Fibroblast of villous mesenchyme (primary cell): Measurements from ENCODE around the gene SLBP. TPM values are rescaled to one million over a fixed set of nuclear protein-coding genes. Genes with fewer than 3 reads are reported as not detected.

ENCODE experiments used
- DNase-seq: peaks from one replicate; pipeline ENCODE4 v3.0.0-alpha.2; 2010; ENCODE audit warnings: low read depth
- H3K4me3 ChIP-seq: 2 replicates; pipeline ENCODE4 v1.5.1; 2011; ENCODE audit warnings: low read depth, mild to moderate bottlenecking, low read length
- CTCF ChIP-seq: IDR thresholded peaks from 2 replicates; pipeline ENCODE4 v1.5.1; 2012; ENCODE audit warnings: low read depth, mild to moderate bottlenecking, low read length; ENCODE audit not compliant: insufficient read depth
- total RNA-seq: library from RNA; depleted of rRNA; stranded (reverse); fragments of >200 nt; gene quantifications from 2 replicates; pipeline ENCODE4 v1.2.3, GENCODE V29; 2012

Gene SLBP
- total RNA-seq, 1 donor = 63.0 TPM

DNA sequence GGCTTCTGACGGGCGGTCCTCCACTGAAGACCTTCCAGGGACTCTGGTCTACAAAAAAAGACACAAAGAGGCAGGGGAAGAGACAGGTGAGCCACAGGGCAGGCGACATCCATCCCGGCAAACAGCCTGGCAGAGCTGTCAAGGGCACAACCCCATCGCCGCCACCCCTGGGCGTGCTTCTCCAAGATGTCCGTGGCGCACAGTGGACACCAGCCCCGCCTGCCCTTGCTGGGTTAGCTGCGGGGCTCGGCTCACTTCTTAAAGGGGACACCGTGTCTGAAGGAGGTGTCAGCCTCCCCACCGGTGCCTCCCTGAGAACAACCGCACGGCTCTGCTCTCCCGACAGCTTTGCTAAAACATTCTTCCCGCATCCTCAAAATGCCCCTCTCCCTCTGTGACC, 56.4 kb downstream of the SLBP start:
- H3K4me3 ChIP-seq = no peak overlapping the region
- no peak for DNase-seq
- no peak for TF ChIP-seq CTCF

DNA sequence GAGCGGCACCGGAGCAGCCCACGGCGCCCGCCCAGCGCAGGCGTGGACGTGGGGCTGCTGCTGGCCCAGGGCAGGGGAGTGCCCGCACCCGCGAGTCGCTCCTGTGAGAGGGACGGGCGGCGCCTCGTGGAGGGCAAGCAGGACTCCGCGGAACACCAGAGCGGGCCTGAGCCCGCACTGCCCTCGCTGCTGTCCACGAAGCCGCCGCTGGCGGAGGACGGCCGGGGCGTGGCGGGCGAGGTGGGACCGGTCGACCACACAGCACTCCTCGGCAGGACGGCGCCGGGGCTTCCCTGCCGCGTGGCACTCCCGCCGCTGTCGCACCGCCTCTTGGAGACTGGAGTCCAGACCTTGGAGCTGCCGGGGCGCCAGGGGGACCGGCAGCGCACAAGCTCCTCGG, 57.0 kb downstream of the SLBP start:
- H3K4me3 ChIP-seq = no peak overlapping the region
- TF ChIP-seq CTCF = no peak
- no peak for DNase-seq

GRCh38 chr4:1654216-1654955, 57.7 kb downstream of the SLBP start:
- no peak overlapping the region for H3K4me3 ChIP-seq
- DNase-seq = peak; percentile 17
- no peak for TF ChIP-seq CTCF

- H3K4me3 ChIP-seq = no peak overlapping the region
- TF ChIP-seq CTCF = no peak
- no peak for DNase-seq
Observed at GRCh38 chr4:1653776-1654175, 58.3 kb downstream of the SLBP start.

DNA sequence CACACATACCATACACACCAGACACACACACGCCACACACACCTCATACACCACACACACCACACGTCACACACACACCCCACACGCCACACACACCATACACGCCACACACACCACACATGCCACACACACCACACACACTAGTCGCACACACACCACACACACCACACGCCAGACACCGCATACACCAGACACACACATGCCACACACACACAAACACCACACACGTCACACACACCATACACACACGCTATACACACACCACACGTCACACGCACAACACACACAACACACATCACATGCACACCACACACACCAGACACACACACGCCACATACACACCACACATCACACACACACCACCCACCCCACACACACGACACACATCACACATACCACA, 60.0 kb downstream of the SLBP start:
- TF ChIP-seq CTCF = no peak
- no peak for DNase-seq
- H3K4me3 ChIP-seq = no peak overlapping the region

- no peak overlapping the region for H3K4me3 ChIP-seq
- no peak for DNase-seq
- no peak for TF ChIP-seq CTCF
Observed at GRCh38 chr4:1651609-1652008, 60.5 kb downstream of the SLBP start.

GRCh38 chr4:1648962-1649361, 63.2 kb downstream of the SLBP start:
- no peak for TF ChIP-seq CTCF
- DNase-seq = no peak
- H3K4me3 ChIP-seq = no peak overlapping the region
